Measurements from ENCODE around the gene PCGF3.
A peak's percentile ranks its signal among the peaks of the same experiment; 100 is the strongest.
"Not testable (repeated sequence)": the region's sequence is repeated elsewhere in the genome, so short reads cannot be mapped to it uniquely, and the experiment has no call there.

Gene PCGF3

DNA sequence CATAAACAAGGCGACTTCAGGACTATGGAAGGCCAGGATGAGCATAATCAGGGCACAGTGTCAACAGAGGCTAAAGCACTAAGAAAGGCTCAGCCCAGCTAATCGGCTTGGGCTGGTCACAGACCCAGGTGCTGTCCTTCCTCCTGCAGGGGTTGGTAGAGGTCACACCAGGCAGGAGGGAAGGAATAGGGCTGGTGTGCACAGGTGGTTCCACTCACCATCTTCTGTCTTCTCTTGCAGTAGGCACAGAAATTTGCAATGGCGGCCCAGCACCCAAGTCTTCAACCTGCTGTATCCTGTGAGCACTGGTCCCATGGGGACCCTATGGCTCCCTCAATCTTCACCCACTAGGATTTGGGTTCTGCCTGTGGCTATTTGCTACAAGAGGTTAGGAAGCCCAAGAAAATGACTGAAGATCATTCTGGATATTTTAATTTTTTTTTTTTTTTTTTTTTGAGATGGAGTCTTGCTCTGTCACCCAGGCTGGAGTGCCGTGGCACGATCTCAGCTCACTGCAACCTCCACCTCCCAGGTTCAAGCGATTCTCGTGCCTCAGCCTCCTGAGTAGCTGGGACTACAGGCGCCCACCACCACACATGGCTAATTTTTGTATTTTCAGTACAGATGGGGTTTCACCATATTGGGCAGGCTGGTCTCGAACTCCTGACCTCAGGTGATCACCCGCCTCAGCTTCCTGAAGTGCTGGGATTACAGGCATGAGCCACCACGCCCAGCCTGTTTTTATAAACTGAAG, 35.6 kb upstream of the PCGF3 start:
- DNase-seq = not testable (repeated sequence)

DNA sequence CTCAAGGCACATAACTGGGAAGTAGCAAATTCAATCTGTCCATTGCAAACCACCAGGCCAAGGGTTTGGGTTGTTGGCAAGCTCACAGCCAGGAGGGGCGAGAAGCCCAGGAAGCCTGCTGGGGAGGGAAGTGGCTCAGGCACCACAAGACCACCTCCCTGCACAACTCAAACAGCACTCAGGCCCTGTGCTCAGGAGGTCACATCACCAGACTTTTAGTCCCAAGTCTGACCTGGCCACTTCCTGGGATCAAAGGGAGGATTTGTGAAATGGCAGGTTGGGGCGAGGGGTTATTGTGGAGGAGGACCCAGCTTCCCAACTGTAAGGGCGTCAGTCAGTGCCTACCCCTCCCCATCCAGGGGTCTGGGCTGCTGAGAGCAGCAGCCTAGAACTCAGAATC, 33.9 kb upstream of the PCGF3 start:
- DNase-seq = no peak

DNA sequence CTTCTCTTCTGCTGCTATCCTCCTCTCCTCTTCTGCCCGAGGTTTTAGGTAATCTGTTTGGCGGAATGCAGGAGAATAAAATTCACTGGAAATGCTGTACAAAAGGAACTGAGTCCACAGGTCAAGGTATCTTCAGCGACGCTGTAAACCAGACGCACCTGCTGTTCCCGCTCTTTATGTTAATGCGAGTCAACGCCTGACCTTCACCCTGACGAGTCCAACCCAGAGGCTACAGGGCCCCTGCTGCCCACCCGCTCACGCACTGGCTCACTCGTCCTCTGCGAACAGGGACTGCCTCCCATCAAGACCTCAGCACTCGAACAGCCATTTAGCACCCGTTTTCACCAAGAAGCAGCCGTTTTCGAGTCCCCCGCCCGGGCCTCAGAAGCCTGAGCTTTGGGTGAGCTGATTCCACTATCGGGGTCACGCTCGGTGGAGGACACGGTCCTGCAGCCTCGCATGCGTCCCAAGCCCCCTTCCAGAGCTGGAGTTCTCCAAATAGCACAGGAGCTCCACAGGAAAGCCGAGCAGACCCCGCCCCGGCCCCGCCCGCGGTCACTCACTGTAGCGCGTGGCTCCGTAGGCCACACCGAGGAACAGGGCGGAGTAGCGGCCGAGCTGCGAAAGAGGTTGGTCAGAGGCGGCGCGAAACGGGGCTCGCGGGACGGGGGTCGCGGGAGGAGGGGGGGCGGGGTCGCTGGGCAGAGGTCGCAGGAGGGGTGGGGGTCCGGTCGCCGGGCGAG, 32.1 kb upstream of the PCGF3 start:
- no peak for DNase-seq

- DNase-seq = peak; percentile 94
Measured at GRCh38 chr4:674172-675035, 31.2 kb upstream of the PCGF3 start, which contains the start of the genes ATP5ME and MYL5. Gene ATP5ME (minus strand): TSS chr4:674276. CDS start chr4:674247, 29 bp downstream. Gene MYL5 (plus strand): TSS chr4:674542. CDS start chr4:678027, 3,485 bp downstream.

DNA sequence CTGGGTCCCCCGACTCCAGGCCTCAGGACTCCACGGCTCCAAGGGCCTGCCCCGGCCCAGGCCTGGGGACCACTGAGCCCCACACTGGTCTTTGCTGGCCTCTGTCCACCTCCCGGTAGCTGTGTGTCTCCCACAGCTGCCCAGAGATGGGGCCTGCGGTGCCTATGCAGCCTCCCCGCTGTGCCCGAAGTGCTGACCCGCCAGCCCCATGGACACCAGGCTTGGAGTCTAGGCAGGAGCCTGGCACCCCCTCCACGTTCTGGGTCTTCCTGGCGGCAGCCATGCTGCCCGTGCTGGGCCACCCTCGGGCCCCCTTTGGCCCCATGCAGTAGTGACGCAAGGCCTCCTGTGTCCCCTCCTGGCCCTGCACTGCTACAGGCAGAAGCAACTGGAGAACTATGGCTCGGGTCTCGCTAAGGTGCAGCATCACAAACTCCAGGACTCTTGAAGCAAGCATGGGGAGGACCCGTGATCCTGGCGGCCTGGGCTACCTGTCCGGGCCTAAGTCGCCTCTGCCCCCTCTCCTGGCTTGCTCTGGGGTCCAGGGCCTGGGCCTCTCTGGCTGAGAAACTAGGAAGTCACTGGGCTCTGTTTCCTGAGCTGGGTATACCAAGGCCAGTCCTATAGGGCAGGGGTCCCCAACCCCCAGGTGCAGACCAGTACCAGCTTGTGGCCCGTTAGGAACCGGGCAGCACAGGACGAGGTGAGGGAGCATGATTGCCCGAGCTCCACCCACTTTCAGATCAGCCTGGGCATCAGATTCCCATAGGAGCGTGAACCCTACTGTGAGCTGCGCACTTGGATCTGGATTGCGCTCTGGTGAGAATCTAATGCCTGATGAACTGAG, 30.4 kb upstream of the PCGF3 start:
- DNase-seq = no peak

GRCh38 chr4:675980-676870, 29.4 kb upstream of the PCGF3 start:
- no peak for DNase-seq

- DNase-seq = no peak
Measured at GRCh38 chr4:676871-677235, 28.8 kb upstream of the PCGF3 start.

GRCh38 chr4:677431-678293, 28.0 kb upstream of the PCGF3 start:
- no peak for DNase-seq

DNA sequence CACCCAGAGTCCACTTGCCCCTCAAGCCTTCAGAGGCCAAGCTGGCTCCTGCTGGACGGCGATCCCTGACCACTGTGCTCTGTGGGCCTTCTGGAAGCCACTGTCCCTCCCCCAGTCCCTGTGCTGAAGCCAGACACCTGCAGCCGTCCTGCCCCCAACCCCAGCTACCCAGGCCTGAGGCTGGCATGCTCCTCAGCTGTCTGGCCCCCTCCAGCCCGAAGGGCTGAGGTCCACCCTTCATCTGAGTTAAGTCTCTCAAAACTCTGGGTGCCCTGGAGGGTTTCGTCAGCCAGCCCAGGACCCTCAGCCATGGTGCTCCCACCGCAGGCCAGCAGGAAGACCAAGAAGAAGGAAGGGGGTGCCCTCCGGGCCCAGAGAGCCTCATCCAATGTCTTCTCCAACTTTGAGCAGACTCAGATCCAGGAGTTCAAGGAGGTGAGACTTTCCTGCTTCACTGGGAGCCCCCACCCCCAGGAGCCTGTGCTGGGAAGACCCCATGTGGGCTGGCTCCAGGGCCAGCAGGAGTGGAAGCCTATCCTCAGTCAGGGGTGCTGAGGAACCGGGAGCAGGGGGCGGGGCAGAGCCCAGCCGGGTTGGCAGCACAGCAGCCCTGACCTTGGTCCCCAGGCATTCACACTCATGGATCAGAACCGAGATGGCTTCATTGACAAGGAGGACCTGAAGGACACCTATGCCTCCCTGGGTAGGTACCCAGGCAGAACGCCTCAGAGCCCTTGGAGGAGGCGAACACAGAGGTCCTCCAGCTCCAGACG, 27.1 kb upstream of the PCGF3 start:
- no peak for DNase-seq

DNA sequence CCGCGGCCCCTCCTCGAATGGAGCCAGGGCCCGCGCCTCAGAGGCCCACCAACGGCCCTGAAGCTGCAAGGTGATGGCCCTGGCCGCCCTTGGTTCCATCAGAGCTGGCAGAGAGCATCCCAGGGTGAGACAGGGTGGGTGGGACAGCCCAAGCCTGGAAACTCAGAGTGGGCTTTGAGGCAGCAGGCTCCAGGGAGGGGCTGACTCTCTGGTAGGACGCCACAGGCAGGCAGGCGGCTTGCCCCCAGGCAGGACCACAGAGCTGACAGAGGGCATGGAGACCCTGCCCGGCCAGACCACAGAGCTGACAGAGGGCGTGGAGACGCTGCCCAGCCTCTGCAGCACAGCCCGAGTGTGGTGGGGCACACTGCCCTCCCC, 26.5 kb upstream of the PCGF3 start:
- no peak for DNase-seq

DNA sequence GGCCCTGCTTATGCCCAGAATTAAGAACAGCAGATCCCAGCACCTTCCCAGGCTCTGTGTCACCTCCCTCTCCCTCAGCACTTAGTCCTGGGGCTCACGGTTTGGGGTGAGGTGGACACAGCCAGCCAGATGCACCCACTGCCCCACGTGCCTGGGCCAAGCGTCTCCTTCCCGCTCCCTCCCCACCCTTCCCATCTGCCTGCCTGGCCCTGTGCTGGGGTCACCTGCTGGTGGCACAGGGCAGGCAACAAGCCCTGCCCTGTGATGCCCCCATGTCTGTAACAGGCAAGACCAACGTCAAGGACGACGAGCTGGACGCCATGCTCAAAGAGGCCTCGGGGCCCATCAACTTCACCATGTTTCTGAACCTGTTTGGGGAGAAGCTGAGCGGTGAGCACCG, 26.0 kb upstream of the PCGF3 start:
- DNase-seq = no peak

DNA sequence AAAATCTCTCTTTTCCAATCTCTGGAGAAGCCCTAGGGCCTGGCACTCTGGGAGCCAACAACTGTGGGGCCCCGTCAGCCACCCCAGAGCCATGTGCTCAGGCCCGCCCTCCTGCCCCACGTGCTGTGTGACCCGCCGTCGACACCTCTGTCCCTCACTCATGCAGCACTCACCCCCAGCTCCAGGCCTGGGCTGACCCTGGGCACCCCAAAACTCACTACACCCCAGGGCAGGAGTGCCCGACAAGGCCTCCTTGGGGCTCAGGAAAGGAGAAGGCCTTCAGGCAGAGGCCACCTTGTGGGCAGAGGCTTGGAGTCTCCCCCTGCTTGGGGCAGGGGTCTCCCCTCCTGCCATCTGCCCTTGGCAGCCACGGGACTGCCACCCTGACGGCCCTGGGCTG, 25.5 kb upstream of the PCGF3 start:
- DNase-seq = no peak

DNA sequence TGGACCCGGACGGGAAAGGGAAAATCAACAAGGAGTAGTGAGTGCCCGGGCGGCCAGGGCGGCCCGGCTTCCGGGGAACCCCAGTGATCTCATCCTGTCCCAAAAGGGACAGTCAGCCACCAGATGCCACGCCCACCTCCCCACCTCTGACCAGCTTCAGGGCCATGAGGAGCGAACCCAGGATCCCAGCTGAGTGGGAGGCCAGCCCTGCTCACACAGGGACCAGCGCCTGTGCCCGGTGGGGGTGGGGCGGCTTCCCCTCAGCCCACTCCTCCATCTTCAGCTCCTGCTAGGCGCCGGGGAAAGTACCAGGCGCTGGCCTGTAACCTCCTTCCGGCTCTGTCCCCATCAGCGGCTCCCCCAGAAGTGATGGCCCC, 25.1 kb upstream of the PCGF3 start:
- no peak for DNase-seq

GRCh38 chr4:680928-681645, 24.5 kb upstream of the PCGF3 start:
- no peak for DNase-seq

GRCh38 chr4:681736-682451, 23.7 kb upstream of the PCGF3 start:
- DNase-seq = no peak

- no peak for DNase-seq
Measured at GRCh38 chr4:682490-683172, 23.0 kb upstream of the PCGF3 start.

DNA sequence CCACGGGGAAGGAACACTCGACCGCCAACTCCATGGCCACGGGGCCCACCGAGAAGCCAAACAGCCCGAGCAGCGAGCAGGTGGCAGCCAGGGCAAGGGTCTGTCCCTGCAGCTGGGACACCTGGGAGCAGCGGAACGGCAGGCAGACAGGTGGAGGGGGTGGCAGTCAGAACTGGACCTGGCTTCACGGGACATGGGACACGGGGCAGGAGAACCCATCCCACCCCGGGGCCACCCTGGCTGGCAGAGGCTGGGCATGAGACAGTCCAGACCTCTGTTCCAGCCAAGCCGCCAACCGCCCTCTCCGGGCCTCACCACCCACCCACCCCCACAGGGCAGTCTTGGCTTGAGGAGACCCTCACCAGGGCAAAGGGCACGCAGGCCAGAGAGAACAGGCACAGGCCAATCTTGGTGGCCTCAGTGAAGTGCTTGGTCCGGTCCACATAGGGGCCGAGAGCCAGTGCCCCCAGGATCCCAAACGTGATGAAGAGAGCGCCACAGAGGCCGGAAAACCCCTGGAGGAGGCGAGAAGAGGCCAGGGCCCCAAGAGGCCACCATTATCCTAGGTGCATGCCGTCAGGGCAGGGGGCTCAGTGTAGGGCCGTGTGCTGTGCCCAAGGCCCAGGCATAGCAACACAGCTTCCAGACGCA, 22.3 kb upstream of the PCGF3 start:
- no peak for DNase-seq
